K562 (cell line): Measurements from ENCODE around the gene KRT38. TPM values are rescaled to one million over a fixed set of nuclear protein-coding genes. Genes with fewer than 3 reads are reported as not detected.

Experiments used
- ATAC-seq: fragments of 200-7000 bp; cut with Tn5 transposase; 3 replicates; pipeline ENCODE4 v1.9.1; 2020; ENCODE audit warnings: moderate library complexity
- BruUV-seq: library from RNA; stranded (reverse); fragments of 400-500 nt; replicated peaks from 2 replicates; lab custom pipeline; 2021; lab: Mats Ljungman, UMichigan
- CTCF ChIA-PET: fragments of 300-600 bp; formaldehyde crosslinking; extraction: SDS; loops from one replicate; lab custom pipeline; 2021; ENCODE audit warnings: low intra/inter-chr PET ratio; lab: Yijun Ruan, JAX
- POLR2A ChIA-PET: fragments of 300-600, 350-650 bp; sonication (Branson Sonifier 250); formaldehyde crosslinking; extraction: SDS; loops from one replicate; lab custom pipeline; 2021; ENCODE audit warnings: antibody characterized with exemption, inconsistent platforms; lab: Yijun Ruan, JAX
- DNase-seq, 4 experiments: peaks; one replicate each; pipeline versions ENCODE4 v3.0.0 to v3.0.0-alpha.2; 2011 to 2018; ENCODE audit warnings: low spot score in 3 of 4, mixed read lengths in 3 of 4; ENCODE audit errors: extremely low read depth in 1 of 4
- FAIRE-seq: peaks from 2 replicates; lab custom pipeline; 2011; peaks lifted over from hg19 to GRCh38; lab: Jason Lieb, UNC
- H2AFZ ChIP-seq: 2 replicates; pipeline ENCODE4 v1.6.0; 2011; ENCODE audit warnings: low read depth, low read length, control low read depth, inconsistent platforms
- H3K27ac ChIP-seq: fragments of 200-600 bp; 3 replicates; pipeline ENCODE4 v1.8.0; 2011; ENCODE audit warnings: low read depth, mild to moderate bottlenecking, control low read depth, inconsistent platforms, low read length, moderate library complexity, mixed read lengths; ENCODE audit errors: extremely low read depth
- H3K27me3 ChIP-seq, 2 experiments: fragments of 300-600 bp in 1 of 2; 2 replicates in 1 of 2; 3 replicates in 1 of 2; pipeline versions ENCODE4 v1.6.0 to v1.8.0; 2011; ENCODE audit warnings: inconsistent platforms in 2 of 2, low read length in 2 of 2, mild to moderate bottlenecking in 1 of 2, mixed read lengths in 1 of 2, moderate library complexity in 1 of 2; ENCODE audit not compliant: control insufficient read depth in 2 of 2, insufficient read depth in 2 of 2
- H3K36me3 ChIP-seq: fragments of 300-600 bp; 3 replicates; pipeline ENCODE4 v1.8.0; 2011; ENCODE audit warnings: mild to moderate bottlenecking, low read length, inconsistent platforms; ENCODE audit not compliant: control insufficient read depth, insufficient read depth
- H3K4me1 ChIP-seq, 2 experiments: fragments of 200-600 bp in 1 of 2; replicated peaks in 1 of 2; 2 replicates in 1 of 2; 3 replicates in 1 of 2; pipeline versions ENCODE4 v1.5.1 to v1.8.0; 2011; ENCODE audit warnings: inconsistent platforms in 2 of 2, low read length in 2 of 2, mild to moderate bottlenecking in 1 of 2, mixed read lengths in 1 of 2, moderate library complexity in 1 of 2; ENCODE audit not compliant: control insufficient read depth in 2 of 2, insufficient read depth in 2 of 2
- H3K4me2 ChIP-seq: 2 replicates; pipeline ENCODE4 v1.6.1; 2011; ENCODE audit warnings: low read length, control low read depth, inconsistent platforms, mixed read lengths; ENCODE audit not compliant: insufficient read depth
- H3K4me3 ChIP-seq: fragments of 200-600 bp; sonication (generic), shearing (Covaris generic); 2 replicates; pipeline ENCODE4 v1.5.1; 2016; ENCODE audit warnings: control low read depth, inconsistent platforms
- H3K79me2 ChIP-seq: fragments of 200-600 bp; 3 replicates; pipeline ENCODE4 v1.8.0; 2011; ENCODE audit warnings: low read length, inconsistent platforms; ENCODE audit not compliant: control insufficient read depth, insufficient read depth
- H3K9ac ChIP-seq, 2 experiments: 2 replicates each; pipeline versions ENCODE4 v1.6.0 to v1.6.1; 2011; ENCODE audit warnings: low read depth in 2 of 2, low read length in 2 of 2, control low read depth in 1 of 2, inconsistent platforms in 1 of 2, mild to moderate bottlenecking in 1 of 2, mixed read lengths in 1 of 2; ENCODE audit not compliant: insufficient read depth in 1 of 2
- H3K9me1 ChIP-seq: one replicate; pipeline ENCODE4 v1.6.0; 2011; ENCODE audit warnings: inconsistent platforms, mild to moderate bottlenecking, low read length, moderate library complexity; ENCODE audit not compliant: control insufficient read depth, insufficient read depth
- H3K9me3 ChIP-seq: replicated peaks from 2 replicates; pipeline ENCODE4 v1.5.1; 2011; ENCODE audit warnings: low read depth, low read length, inconsistent platforms; ENCODE audit not compliant: control insufficient read depth, insufficient read depth
- H4K20me1 ChIP-seq: replicated peaks from 2 replicates; pipeline ENCODE4 v1.6.1; 2011; ENCODE audit warnings: low read length, inconsistent platforms, mixed read lengths; ENCODE audit not compliant: control insufficient read depth, insufficient read depth
- GATAD2A ChIP-seq: fragments of 450-650 bp; IDR thresholded peaks from 2 replicates; pipeline ENCODE4 v1.6.1; 2017
- MTA1 ChIP-seq: fragments of 450-650 bp; IDR thresholded peaks from 2 replicates; pipeline ENCODE4 v1.6.1; 2017; ENCODE audit warnings: borderline replicate concordance
- MTF1 ChIP-seq: fragments of 250-450 bp; sonication (Bioruptor Pico); IDR thresholded peaks from 2 replicates; pipeline ENCODE4 v1.9.0; 2021; ENCODE audit warnings: moderate library complexity, mild to moderate bottlenecking, inconsistent platforms, borderline replicate concordance
- PTRF ChIP-seq: fragments of 450-650 bp; IDR thresholded peaks from 2 replicates; pipeline ENCODE4 v1.6.1; 2016; ENCODE audit warnings: mild to moderate bottlenecking, missing genetic modification characterization, missing compliant biosample characterization
- SRSF3 ChIP-seq: fragments of 200-400 bp; formaldehyde crosslinking; IDR thresholded peaks from 2 replicates; pipeline ENCODE4 v1.6.1; 2016; ENCODE audit warnings: mild to moderate bottlenecking, low read length, moderate library complexity; ENCODE audit not compliant: insufficient read depth
- ZFPM2 ChIP-seq: fragments of 250-450 bp; sonication (Bioruptor Pico); IDR thresholded peaks from 2 replicates; pipeline ENCODE4 v1.5.1; 2022; ENCODE audit warnings: mild to moderate bottlenecking
- WGBS: fragments of 100-300 bp; shearing (Covaris generic); methylation state at CpG from one replicate; pipeline ENCODE4 v1.1.6; 2016; ENCODE audit warnings: low coverage, mixed read lengths; ENCODE audit not compliant: insufficient coverage; ENCODE audit errors: missing lambda C conversion rate; 5-methylcytosine and 5-hydroxymethylcytosine counted together
- in situ Hi-C: fragments of 300-500 bp; cut with MboI; formaldehyde crosslinking; loops from 4 replicates; pipeline ENCODE4 v1.15.0; 2018; ENCODE audit warnings: inconsistent platforms, mixed read lengths
- intact Hi-C: fragments of 100-400 bp; cut with micrococcal nuclease; formaldehyde crosslinking; loops from 2 replicates; pipeline ENCODE4 v1.14.2; 2022
- polyA plus RNA-seq, 8 experiments: library from polyadenylated mRNA; depleted of rRNA in 4 of 8; stranded (reverse) in 5 of 8; unstranded in 3 of 8; fragments of >200 nt; fragmentation: Nextera tagmentation in 2 of 8; fragmentation: Illumina TruSeq in 1 of 8; extraction: Ambion mirVana in 2 of 8; extraction: Trizol in 1 of 8; gene quantifications; 2 replicates each; pipeline versions ENCODE4 v1.2.1 to v1.2.3, GENCODE V29; 2011 to 2014; ENCODE audit warnings: inconsistent platforms in 1 of 8, missing spikeins in 1 of 8
- total RNA-seq, 7 experiments: library from RNA; depleted of rRNA in 6 of 7; stranded (reverse); fragments of >200 nt in 6 of 7; fragmentation: Illumina TruSeq in 2 of 7; extraction: Trizol in 2 of 7; gene quantifications; 2 replicates each; pipeline versions ENCODE4 v1.2.1 to v1.2.3, GENCODE V29; 2011 to 2021; ENCODE audit warnings: low replicate concordance in 1 of 7
- TF ChIP-seq, protein P1 (sequence below): sonication (generic); formaldehyde crosslinking; IDR thresholded peaks from 2 replicates; pipeline ENCODE4 v1.8.0; 2022; ENCODE audit warnings: mild to moderate bottlenecking, missing genetic modification reagents

The KRT38 gene
- total and polyA plus RNA-seq, 9 of the 15 experiments (the other 6 are each of a cell fraction or from before 2014, with no cell fraction given): not detected

DNA sequence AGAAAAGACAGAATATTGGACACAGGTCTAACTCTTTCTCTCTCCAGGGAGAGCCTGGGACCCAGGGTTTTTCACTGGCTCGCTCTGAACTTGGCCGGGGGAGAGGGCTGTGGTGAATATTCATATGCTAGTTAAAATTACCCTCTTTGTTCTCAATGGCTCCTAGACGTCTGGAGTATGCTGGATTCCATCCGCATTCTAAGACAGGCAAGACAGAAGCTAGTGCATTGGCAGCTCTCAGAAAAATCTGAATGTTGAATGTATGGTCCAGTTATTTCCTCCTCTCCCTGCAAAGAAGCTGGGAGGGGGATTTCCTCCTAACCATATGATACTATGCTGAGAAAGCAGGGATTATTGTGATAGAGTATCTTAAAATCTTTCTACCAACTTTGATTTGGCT, 53.1 kb downstream of the KRT38 start:
- Histone ChIP-seq H3K79me2 (no peaks in the 10 kb centered on the region), H4K20me1 (no peaks in the 10 kb centered on the region), H3K9me3 (no peaks in the 10 kb centered on the region), H3K27me3 (peaks cover under 1 to 6% of the 10 kb centered on the region in 2 experiments; a peak in 2 of 5 replicates), H3K36me3 (no peaks in the 10 kb centered on the region), H2AFZ (no peak overlapping the region), H3K9me1 (no peaks in the 10 kb centered on the region), H3K4me1 (no peaks in the 10 kb centered on the region), H3K4me3 (no peak overlapping the region), H3K4me2 (no peak overlapping the region), H3K9ac (no peak overlapping the region), H3K27ac (no peak overlapping the region)
- TF ChIP-seq MTF1 (no peak), SRSF3 (no peak), ZFPM2 (CRISPR knock-in tag) (no peak), GATAD2A (no peak), PTRF (tag) (no peak), MTA1 (no peak)
- TF ChIP-seq, protein P1, sequence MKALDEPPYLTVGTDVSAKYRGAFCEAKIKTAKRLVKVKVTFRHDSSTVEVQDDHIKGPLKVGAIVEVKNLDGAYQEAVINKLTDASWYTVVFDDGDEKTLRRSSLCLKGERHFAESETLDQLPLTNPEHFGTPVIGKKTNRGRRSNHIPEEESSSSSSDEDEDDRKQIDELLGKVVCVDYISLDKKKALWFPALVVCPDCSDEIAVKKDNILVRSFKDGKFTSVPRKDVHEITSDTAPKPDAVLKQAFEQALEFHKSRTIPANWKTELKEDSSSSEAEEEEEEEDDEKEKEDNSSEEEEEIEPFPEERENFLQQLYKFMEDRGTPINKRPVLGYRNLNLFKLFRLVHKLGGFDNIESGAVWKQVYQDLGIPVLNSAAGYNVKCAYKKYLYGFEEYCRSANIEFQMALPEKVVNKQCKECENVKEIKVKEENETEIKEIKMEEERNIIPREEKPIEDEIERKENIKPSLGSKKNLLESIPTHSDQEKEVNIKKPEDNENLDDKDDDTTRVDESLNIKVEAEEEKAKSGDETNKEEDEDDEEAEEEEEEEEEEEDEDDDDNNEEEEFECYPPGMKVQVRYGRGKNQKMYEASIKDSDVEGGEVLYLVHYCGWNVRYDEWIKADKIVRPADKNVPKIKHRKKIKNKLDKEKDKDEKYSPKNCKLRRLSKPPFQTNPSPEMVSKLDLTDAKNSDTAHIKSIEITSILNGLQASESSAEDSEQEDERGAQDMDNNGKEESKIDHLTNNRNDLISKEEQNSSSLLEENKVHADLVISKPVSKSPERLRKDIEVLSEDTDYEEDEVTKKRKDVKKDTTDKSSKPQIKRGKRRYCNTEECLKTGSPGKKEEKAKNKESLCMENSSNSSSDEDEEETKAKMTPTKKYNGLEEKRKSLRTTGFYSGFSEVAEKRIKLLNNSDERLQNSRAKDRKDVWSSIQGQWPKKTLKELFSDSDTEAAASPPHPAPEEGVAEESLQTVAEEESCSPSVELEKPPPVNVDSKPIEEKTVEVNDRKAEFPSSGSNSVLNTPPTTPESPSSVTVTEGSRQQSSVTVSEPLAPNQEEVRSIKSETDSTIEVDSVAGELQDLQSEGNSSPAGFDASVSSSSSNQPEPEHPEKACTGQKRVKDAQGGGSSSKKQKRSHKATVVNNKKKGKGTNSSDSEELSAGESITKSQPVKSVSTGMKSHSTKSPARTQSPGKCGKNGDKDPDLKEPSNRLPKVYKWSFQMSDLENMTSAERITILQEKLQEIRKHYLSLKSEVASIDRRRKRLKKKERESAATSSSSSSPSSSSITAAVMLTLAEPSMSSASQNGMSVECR (CRISPR knock-in tag): no peak
- CTCF ChIA-PET: no interaction called here
- ATAC-seq: no peak
- no TSS peak for BruUV-seq
- WGBS: 0% methylated on average over 4 of the region's 4 CpGs
- in situ Hi-C loops: no loop called here
- POLR2A ChIA-PET: no interaction called here
- intact Hi-C loops: no loop called here
- FAIRE-seq: no peak
- DNase-seq: no peak
